IPS-NIHi7 (cell line): ENCODE results near the gene PRTFDC1.

Experiments
- DNase-seq: peaks from one replicate; pipeline ENCODE4 v3.0.0; 2012; ENCODE audit warnings: mixed read lengths; ENCODE audit errors: extremely low spot score

PRTFDC1 gene

GRCh38 chr10:24904824-24905223 lies 47.6 kb downstream of the PRTFDC1 start:
- DNase-seq, result no peak

DNA sequence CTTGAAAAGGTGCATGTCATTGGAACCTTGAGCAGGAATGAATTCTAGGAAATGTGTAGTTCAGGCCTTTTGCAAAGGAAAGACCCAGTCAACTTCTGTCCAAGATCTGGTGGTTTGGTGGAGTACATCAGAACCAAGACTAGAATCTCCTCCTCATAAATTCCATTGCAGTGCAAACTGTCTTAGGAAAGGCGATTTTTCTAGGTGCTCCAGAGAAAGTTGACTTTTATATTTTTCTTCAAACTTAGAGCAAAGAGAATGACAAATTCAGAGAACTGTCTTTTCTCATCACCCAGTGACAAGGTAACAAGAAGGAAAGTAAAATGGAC lies 50.0 kb downstream of the PRTFDC1 start:
- DNase-seq, result no peak

DNA sequence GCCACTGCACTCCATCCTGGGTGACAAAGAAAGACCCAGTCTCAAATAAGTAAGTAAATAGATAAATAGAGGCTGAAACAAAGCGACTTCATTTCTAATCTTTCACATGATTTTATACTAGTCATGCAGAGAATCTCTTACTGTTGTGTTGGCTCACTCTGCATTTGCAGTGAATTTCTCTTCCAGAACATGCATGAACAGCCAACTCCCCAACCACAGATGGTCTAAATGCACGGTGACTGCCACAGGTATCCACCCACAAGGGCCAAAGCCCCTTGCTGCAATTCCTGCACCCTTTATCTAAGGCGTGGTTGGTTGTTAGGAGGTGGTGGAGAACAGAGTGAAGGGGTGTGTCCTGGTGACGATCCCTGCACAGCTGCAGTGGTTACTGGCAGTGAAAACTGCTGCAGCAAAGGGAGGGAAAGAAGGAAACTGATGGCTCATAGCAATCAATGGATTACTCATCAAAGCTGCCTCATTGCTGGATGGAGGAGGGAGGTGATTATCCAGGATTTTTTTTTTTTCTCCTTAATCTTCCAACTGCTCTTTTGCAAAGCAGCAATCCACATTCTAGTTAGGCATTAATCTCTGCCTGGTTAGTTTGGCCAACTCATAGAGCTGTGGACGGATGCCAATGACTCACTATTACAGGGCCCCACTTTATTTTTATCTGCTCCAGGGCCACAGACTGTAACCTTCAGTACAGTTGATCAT lies 50.6 kb downstream of the PRTFDC1 start:
- peak; percentile 44 for DNase-seq

- DNase-seq, result no peak
Observed at GRCh38 chr10:24900888-24901685, 51.3 kb downstream of the PRTFDC1 start.

DNA sequence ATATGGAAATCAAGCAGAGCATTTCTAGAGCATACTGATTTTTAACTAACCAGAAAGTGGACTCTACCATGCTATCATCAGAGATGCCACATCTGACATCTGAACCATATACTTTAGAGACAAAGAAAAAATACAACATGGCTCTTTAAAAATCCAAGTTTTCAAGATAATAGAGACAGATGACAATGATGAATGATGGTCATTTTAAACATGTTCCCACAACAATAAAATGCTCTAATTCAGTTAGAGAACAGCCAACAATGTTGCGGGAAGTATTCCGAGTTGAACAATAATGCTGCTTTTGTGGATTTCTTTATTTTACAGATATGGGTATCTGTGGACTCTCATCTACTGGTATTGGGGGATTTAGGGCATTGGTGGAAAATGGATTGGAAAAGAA lies 52.8 kb downstream of the PRTFDC1 start:
- DNase-seq, result no peak

- DNase-seq, result no peak
Observed at GRCh38 chr10:24898501-24898900, 53.9 kb downstream of the PRTFDC1 start.

DNA sequence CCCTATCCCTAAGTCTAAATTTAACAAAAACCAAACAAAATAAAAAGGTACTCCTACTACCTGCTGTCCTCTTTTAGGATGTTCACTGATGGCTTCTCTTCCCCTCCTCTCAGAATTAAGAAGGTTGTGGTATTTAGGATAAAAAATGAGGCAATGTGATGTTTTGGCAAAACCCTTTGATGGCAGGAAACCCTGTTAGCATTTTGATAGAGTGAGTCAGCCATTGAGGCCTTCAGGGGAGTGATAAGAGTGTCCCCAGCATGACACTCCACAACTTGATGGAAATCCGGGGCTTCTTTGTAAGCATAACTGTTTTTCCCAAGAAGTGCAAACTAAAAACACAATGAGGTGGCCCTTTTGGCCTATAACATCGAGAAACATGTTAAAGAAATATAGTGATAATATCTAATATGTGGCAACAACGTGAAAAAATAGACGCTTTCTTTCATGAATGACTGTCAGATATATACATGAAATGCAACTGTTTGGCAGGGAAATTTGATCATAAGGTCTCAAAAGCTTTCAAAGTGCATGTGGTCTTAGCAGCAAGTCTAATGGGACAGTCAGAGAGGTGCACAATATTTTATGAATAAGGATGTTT lies 55.0 kb downstream of the PRTFDC1 start:
- DNase-seq, result no peak

DNA sequence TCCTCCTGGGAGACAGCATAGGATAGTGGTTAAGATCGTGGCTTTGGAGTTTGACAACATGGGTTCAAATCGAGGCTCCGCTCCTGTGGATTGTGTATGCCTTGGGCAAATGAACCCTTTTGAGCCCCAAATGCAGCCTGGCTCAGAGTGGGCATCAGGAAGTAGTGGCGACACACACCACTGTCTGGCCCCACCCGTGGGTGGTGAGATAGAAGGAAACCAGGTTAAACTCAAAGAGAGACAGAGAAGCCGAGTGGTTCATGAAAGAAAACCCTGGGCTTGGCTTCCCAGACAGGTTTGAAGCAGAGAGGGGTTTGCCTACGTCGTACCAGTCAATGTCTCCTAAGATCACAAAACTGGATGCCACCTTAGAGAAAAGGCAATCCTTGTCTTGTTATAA lies 57.7 kb downstream of the PRTFDC1 start:
- no peak for DNase-seq

DNA sequence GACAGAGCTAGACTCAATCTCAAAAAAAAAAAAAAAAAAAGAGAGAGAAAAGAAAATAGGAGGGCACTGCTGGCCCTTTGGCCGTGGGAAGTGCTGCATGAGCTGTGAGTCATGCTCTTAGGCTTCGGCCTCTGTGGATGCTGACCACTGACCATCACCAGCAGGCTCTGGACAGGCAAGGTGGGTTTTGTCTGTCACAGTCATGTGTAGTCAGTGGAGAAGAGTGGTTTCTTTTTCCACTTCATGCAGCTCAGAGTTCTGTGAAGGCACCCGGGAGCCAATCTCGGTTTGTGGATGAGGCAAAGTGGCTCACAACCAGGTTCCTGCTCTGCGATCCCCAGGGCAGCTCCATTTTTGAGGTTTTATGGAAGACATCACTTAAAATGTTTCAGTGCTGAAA lies 58.1 kb downstream of the PRTFDC1 start:
- DNase-seq, result no peak

- DNase-seq, result no peak
Observed at GRCh38 chr10:24893127-24893526, 59.3 kb downstream of the PRTFDC1 start.

DNA sequence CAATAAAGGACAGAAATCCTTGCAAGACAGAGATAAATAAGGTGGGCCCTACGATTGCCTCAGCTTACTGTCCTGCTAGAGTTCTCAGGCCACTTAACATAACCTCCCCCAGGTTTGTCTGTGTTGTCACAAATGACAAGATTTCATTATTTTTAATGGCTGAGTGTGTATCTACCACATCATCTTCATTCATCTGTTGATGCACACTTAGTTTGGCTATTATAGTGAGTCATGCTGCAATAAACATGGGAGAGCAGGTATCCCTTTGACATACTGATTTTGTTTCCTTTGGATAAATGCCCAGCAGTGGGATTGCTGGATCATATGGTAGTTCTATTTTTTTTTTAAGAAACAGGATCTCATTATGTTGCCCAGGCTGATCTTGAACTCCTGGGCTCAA lies 60.6 kb downstream of the PRTFDC1 start:
- DNase-seq, result no peak

DNA sequence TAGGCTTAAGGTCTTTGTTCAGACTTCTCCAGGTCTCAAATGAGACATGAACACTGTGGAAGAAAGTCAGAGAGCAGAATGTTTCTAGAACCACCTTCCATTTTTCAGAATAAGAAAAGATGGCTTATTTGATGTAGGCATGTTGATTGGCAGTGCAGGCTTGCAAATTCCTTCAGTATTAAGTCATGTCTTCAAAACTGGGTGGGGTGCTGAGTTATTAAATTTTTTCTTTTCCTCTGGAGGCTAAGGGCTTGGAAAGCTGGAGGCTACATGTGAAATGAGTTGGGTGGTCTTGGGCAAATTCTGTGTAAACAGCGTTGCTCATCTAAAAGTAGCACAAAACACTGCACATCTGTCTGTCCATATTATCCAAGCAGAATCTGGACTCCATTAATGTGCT lies 62.8 kb downstream of the PRTFDC1 start:
- DNase-seq, result no peak

GRCh38 chr10:24887855-24888231 lies 64.6 kb downstream of the PRTFDC1 start:
- DNase-seq, result no peak

- no peak for DNase-seq
Observed at GRCh38 chr10:24886290-24886680, 66.1 kb downstream of the PRTFDC1 start.

DNA sequence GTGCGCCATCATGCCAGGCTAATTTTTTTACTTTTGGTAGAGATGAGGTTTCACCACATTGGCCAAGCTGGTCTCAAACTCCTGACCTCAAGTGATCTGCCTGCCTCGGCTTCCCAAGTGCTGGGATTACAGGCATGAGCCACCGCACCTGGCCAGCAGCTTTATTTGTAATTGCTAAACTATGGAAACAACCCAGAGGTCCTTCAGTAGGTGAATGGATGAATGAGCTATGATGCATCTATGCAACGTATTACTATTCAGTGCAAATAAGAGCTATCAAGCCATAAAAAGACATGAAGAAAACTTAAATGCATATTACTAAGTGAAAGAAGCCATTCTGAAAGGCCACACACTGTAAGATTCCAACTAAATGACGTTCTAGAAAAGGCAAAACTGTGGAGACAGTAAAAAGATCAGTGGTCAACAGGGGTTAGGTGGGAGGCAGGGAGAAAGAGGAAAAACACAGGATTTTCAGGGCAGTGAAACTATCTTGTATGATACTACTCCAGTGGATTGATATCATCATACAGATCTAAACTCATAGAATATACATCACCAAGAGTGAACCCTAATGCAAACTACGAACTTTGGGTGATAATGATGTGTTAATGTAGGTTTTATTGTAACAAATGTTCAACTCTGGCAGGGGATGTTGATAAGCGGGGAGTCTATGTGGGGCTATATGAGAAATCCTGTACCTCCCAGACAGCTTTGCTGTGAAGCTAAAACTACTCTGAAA lies 66.7 kb downstream of the PRTFDC1 start:
- DNase-seq, result no peak

- no peak for DNase-seq
Observed at GRCh38 chr10:24884793-24885192, 67.6 kb downstream of the PRTFDC1 start.

GRCh38 chr10:24884316-24884715 lies 68.1 kb downstream of the PRTFDC1 start:
- no peak for DNase-seq

- no peak for DNase-seq
Observed at GRCh38 chr10:24883176-24883575, 69.2 kb downstream of the PRTFDC1 start.

DNA sequence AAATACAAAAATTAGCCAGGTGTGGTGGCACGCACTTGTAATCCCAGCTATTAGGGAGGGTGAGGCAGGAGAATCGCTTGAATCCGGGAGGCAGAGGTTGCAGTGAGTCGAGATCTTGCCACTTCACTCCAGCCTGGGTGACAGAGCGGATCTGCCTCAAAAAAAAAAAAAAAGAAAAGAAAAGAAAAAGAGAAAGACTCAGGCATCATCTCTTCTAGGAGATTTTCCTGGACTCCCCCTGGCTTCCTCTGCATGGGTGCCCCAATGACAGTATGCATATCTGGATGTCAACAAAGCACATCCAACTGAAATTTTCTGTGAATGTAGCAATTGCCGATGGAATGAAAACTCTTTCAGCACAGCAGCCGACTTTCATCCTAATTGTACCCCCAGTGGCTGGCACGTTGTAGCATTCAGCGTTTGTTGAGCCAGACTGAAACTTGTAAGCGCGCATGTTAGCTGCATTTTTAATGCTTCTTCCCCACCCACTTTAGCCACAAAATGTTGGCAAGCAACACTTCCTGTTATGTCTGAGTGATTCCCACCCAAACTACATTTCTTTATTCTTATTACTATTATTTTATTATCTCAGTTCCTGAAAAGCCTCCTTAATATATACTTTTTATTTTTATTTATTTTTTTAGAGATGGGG lies 70.2 kb downstream of the PRTFDC1 start:
- DNase-seq, result no peak

DNA sequence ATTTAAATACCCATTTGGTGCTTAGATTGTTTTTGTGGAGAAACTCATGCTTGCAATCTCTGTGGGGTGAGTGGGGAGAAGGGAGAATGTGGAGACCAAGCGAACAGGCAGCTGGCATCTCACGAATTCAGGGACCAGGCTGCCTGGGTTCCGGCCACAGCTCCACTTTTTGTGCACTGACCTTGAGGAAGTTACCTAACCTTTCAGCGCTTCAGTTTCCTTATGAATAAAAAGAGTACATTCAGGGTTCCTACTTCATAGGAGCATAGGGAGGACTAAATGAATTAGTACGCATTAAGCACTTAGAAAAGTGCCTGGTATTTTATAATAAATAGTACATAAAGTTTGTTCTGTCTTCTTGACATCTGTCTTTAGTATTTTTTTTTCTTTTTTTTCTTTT lies 72.5 kb downstream of the PRTFDC1 start:
- no peak for DNase-seq

DNA sequence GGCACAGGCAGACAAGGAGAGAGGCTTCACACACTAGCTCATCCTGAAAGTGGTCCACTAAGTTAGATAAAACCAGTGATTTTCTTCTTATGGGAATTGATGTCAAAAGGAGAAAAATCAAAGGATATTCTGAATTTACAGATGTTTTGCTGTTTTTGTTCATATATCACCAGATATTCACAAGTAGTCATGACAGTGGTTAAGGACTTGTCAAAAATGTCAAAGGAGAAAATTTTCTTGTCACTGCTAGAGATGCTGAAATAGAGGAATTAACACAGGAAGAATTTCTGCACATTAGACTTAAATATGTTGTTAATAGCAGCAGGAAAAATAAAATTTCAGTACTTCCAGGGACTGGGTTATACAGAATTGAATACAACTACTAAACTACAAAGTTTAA lies 78.3 kb downstream of the PRTFDC1 start:
- no peak for DNase-seq

DNA sequence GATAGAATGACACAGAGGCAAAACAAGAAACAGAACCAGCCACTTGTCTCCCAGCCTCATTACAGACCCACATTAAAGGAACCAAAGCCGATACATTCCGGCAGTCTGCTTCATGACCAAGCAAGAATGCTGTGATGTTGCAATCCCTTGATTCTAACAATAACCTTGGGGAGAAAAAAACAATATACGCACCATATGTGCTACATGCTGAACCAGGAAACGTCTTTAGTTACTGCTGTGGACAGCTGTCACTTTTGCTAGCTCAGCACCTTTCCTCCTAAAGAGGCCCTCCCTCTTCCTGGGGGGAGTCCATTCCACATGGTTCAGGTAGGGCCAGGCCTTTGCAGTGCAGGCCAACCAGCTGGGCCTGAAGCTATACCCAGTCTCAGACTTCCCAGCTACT lies 79.1 kb downstream of the PRTFDC1 start:
- DNase-seq, result no peak
